Left renal pelvis (tissue), 4 donors: ENCODE measurements around the gene ERVW-1. TPM values are rescaled to one million over a fixed set of nuclear protein-coding genes. Genes with fewer than 3 reads are reported as not detected.
"Not testable (repeated sequence)": the region's sequence is repeated elsewhere in the genome, so short reads cannot be mapped to it uniquely, and the experiment has no call there.

Experiments used
- DNase-seq, 4 donors: peaks; one replicate each; pipeline ENCODE4 v3.0.0-alpha.2; 2013; ENCODE audit warnings: low read depth in 4 of 4, low spot score in 3 of 4
- polyA plus RNA-seq, 4 donors: library from polyadenylated mRNA; unstranded; fragments of 120-200 nt; gene quantifications; one replicate each; pipeline ENCODE4 v1.2.1, GENCODE V29; 2013; ENCODE audit not compliant: insufficient read length in 4 of 4

ERVW-1 gene
- 1 to 10 TPM in 2 of 4 donors, under 1 TPM in 2; 0.44 to 2.1 (median 0.80) TPM for polyA plus RNA-seq

GRCh38 chr7:92477681-92478080 lies at the start of gene ERVW-1:
Gene ERVW-1 (minus strand): TSS chr7:92477946. CDS start chr7:92470381, 7,565 bp downstream.
- DNase-seq, result not testable (repeated sequence)

GRCh38 chr7:92523110-92523509 lies 45.4 kb upstream of the ERVW-1 start:
- DNase-seq, result no peak

GRCh38 chr7:92520024-92520423 lies 42.3 kb upstream of the ERVW-1 start:
- no peak for DNase-seq

- no peak for DNase-seq
Observed at GRCh38 chr7:92517631-92518030, 39.9 kb upstream of the ERVW-1 start.

- DNase-seq, result no peak
Observed at GRCh38 chr7:92513167-92513902, 35.6 kb upstream of the ERVW-1 start.

- no peak for DNase-seq
Observed at GRCh38 chr7:92508946-92509345, 31.2 kb upstream of the ERVW-1 start.

- DNase-seq, result no peak
Observed at GRCh38 chr7:92506363-92506762, 28.6 kb upstream of the ERVW-1 start.

- DNase-seq, result no peak
Observed at GRCh38 chr7:92504563-92504962, 26.8 kb upstream of the ERVW-1 start.

GRCh38 chr7:92503767-92504166 lies 26.0 kb upstream of the ERVW-1 start:
- DNase-seq, result no peak

- DNase-seq, result no peak
Observed at GRCh38 chr7:92498557-92498956, 20.8 kb upstream of the ERVW-1 start.

GRCh38 chr7:92496876-92497275 lies 19.1 kb upstream of the ERVW-1 start:
- no peak for DNase-seq

- no peak for DNase-seq
Observed at GRCh38 chr7:92489634-92490033, 11.9 kb upstream of the ERVW-1 start.

- no peak for DNase-seq
Observed at GRCh38 chr7:92487804-92488203, 10.1 kb upstream of the ERVW-1 start.

- DNase-seq, result no peak
Observed at GRCh38 chr7:92485974-92486373, 8.2 kb upstream of the ERVW-1 start.

GRCh38 chr7:92485267-92485892 lies 7.6 kb upstream of the ERVW-1 start:
- no peak for DNase-seq

- DNase-seq, result not testable (repeated sequence)
Observed at GRCh38 chr7:92484226-92484625, 6.5 kb upstream of the ERVW-1 start.

GRCh38 chr7:92483624-92484023 lies 5.9 kb upstream of the ERVW-1 start:
- not testable (repeated sequence) for DNase-seq

GRCh38 chr7:92479146-92479545 lies 1.4 kb upstream of the ERVW-1 start:
- DNase-seq, result not testable (repeated sequence)

GRCh38 chr7:92478711-92479110 lies 965 bp upstream of the ERVW-1 start:
- no peak for DNase-seq

- DNase-seq, result no peak
Observed at GRCh38 chr7:92478095-92478494, 349 bp upstream of the ERVW-1 start.

- not testable (repeated sequence) for DNase-seq
Observed at GRCh38 chr7:92475851-92476590, 1.7 kb downstream of the ERVW-1 start.
